Smooth muscle cell of the umbilical artery (primary cell): Measurements from ENCODE around the gene TPCN2. TPM values are rescaled to one million over a fixed set of nuclear protein-coding genes. Genes with fewer than 3 reads are reported as not detected.

Experiments used
- total RNA-seq: library from RNA; depleted of rRNA; stranded (reverse); fragments of >200 nt; gene quantifications from 2 replicates; pipeline ENCODE4 v1.2.3, GENCODE V29; 2014

The TPCN2 gene
- 8.0 and 11.0 TPM in 2 replicates for total RNA-seq

DNA sequence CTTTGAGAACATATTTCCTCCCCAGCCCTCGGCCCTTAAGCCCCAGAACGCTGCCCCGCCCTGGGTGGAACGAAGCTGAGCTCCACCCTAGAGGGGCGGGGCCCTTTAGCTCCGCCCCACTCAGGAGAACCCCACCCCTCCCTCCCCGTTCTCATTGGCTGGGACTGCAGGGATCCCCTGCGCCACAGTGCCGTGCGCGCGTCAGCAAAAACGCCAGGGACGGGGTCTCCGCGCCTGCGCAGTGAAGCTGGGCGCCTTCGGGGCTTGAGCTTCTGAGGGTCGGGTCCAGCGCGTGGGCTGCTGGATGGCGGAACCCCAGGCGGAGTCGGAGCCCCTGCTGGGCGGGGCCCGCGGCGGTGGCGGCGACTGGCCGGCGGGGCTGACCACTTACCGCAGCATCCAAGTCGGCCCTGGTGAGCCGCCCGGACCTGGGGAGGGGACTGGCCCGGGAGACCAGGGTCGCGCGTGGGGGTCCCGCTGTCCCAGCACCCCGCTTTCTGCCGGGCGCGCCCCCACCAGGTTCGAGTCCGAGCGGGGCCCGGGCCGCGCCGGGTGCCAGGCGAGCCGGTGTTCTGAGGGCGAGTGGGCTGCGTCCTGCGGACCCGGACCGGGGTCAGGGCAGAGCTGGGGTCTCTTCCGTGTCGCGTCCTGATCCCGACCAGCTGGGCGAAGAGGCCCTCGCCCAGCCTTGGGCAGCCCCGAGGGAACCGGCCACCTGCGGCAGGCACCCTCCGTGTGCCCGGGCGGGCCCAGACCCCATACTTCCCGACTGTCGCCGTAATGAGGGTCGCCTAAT is at the start of gene TPCN2:
Gene TPCN2, plus strand, starts transcription at position 239 of the 796 bp plus-strand sequence. Its CDS starts 66 bp downstream, at position 305.

DNA sequence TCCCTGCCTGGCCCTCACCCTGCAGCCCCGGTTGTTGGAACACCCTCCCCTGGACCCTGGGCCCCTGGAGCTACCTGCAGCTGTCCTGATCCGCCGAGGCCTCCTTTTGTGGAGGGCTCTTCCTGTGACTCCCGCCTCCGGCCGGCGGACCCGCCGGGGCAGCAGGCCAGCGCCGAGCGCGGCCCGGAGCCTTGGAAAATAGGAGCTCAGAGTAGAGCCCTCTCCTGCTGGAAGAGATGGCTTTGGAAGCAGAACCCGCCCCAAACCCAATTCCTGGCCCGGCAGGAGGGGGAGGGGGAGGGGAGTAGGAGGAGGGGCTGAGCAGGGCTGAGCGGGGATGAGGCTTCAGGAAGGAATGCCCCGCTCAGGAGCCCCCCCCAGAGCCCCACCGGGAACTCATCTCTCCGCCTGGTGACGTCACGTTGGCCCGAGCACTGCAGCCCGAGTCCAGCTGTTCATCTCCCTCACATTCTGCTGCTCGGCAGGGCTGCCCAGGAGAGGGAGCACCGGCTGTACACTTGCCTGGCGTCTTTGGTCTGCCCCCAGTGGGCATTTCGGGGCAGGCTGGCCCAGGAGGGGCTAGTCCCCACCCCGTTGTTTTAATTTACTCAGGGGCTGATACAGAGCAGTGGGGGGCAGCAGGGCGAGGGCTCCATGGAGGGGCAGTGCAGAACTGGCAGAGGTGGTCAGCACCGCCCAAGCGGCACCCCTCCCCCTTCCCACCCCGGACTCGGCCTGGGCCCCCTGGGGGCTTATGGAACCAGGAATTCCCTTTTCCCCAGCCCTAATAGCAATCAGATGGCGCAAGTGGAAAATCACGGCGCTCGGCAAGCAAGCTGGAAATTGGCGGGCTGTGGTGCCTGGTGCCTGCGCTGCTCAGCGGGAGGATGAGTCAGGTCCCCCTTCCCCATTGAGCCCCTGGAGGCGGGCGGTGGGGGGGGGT is 35.5 kb upstream of the TPCN2 start, which contains the start of gene MRGPRF:
Gene MRGPRF, minus strand, starts transcription at position 238 of the 943 bp plus-strand sequence. CDS start 3,345 bp downstream, outside the sequence.

DNA sequence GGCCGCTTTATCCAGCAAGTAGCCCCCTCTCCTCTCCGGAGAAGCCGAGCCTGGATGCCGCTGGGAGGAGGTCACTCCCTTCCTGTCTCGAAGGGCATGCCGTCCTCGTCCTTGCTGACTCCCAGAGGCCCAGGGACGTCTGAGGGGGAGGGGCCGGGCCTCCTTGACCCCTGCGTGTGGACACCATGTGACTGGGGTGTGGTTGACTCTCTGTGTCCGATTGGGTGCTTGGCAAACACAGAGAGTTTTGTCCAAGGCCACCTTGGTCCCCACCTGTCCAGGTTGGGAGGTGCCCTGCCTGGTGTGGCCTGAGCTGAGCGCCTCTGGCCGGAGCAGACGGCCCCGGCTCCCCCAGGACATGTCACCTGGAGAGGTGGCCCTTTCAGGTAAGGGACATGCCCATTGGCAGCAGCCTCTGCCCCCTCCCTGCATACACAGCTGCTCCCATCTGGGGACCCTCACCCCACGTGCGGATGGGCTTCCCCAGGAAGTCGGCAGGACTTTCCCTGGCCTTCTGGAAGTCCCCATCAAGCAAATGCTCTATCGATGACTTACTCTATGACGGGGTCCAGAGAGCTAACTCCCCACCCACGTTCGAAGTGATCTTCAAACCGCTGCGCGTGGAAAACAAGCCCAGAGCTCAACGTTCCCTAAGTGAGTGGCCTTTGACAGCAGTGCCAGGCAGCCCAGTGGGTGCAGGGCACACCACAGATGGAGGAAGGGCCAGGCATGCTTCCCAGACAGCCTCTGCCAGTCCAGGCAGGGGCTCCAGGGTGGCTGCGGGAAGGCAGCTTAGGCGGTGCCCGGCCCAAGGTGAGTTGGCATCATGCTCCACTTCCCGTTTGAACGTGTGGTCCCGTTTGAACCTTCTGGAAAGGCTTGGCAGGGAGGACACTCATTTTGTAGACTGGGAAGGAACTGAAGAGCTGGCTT is 106.8 kb downstream of the TPCN2 start, which contains the start of gene SMIM38:
Gene SMIM38, plus strand, starts transcription at position 634 of the 933 bp plus-strand sequence. CDS start 1,912 bp downstream, outside the sequence.

Other genes with a start within 250 kb of the TPCN2 start
- 21.1 and 28.0 TPM in 2 replicates for gene CPT1A, start 207.0 kb upstream of the TPCN2 start, total RNA-seq
- 32.8 and 53.2 TPM in 2 replicates for gene MRPL21, start 145.1 kb upstream of the TPCN2 start, total RNA-seq
- 7.4 and 14.9 TPM in 2 replicates for gene IGHMBP2, start 145.0 kb upstream of the TPCN2 start, total RNA-seq
- not detected in 2 replicates for gene MRGPRD, start 67.9 kb upstream of the TPCN2 start, total RNA-seq
- 9.8 and 14.7 TPM in 2 replicates for gene MRGPRF, start 35.7 kb upstream of the TPCN2 start, total RNA-seq
- gene SMIM38, start 107.0 kb downstream of the TPCN2 start, total RNA-seq: 0.30 and 1.0 TPM in 2 replicates
- gene MYEOV, start 245.2 kb downstream of the TPCN2 start, total RNA-seq: 2.9 TPM in 1 of 2 replicates, not detected in the other